ENCODE measurements around the gene DPH5. TPM values are rescaled to one million over a fixed set of nuclear protein-coding genes. Genes with fewer than 3 reads are reported as not detected.

DPH5 gene
- total and polyA plus RNA-seq, 10 of the 15 experiments (the other 5 are each of a cell fraction or from before 2014, with no cell fraction given): 44.1 to 95.7 (median 66.4) TPM

DNA sequence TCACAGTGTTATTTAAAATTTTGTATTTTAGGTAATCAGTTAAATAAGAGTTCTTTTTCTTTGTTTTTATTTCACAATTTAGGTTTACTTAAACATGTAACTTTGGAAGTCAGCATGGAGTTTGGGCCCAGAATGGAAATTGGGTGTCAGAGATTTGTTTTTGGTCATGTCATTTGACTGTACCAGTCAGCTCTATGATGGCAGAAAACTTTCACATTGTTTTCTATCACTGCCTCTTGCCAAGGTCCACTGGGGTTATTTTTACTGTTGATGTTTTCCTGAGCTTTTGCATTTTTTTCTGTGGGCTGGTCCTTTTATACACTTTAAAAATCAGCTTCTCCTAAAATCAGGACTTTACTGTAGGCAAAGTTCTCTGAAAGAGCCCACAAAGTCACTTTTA is 75.2 kb downstream of the DPH5 start:
- H3K79me2 ChIP-seq (ENCODE audit: control insufficient read depth, insufficient read depth, low read length): no peaks in the 10 kb centered on the region; the same call in 1 of the 2 replicates
- H3K27me3 ChIP-seq (replicated peaks in 1 of 2; ENCODE audit: control insufficient read depth in 2 of 2, insufficient read depth in 2 of 2, low read length in 1 of 2): no peaks in the 10 kb centered on the region
- CTCF ChIA-PET: interaction anchor here (1.4 kb wide), 1 partner anchor 29 kb away, joined by 3 read pairs; no protein-coding TSS in a partner anchor
- H3K4me3 ChIP-seq: no peak overlapping the region
- FAIRE-seq: no peak
- no peak overlapping the region for H3K9ac ChIP-seq (ENCODE audit: control insufficient read depth, insufficient read depth, low read length)
- no peaks in the 10 kb centered on the region for H4K20me1 ChIP-seq (ENCODE audit: control insufficient read depth, insufficient read depth)
- H3K36me3 ChIP-seq (ENCODE audit: control insufficient read depth in 2 of 2, insufficient read depth in 2 of 2, low read length in 1 of 2): peaks cover 3 to 16% of the 10 kb centered on the region in 2 experiments; a peak in 3 of 4 replicates
- DNase-seq (ENCODE audit: low read depth, low spot score): no peak
- no peak overlapping the region for H3K4me2 ChIP-seq (ENCODE audit: control insufficient read depth, insufficient read depth)
- SMC1A ChIA-PET (ENCODE audit: uncharacterized antibody, unreplicated experiment): interaction anchor here (0.9 to 1.2 kb wide), 3 partner anchors 9 to 72 kb away, joined by 3 read pairs; no protein-coding TSS in a partner anchor
- POLR2A ChIA-PET: no interaction called here
- ATAC-seq: no peak
- peaks cover 4% of the 10 kb centered on the region; the same call in 2 of the 3 replicates for H3K9me3 ChIP-seq (replicated peaks; ENCODE audit: control insufficient read depth, insufficient read depth, low read length)
- no TSS peak for BruUV-seq (replicated peaks)
- in situ Hi-C loops (cut with MboI): no loop called here
- H2AFZ ChIP-seq (ENCODE audit: control insufficient read depth, low read depth, low read length): no peak overlapping the region
- H3K4me1 ChIP-seq (ENCODE audit: control insufficient read depth, insufficient read depth, low read length): peaks cover 10% of the 10 kb centered on the region
- intact Hi-C loops (cut with micrococcal nuclease; ENCODE audit: unreplicated experiment): no loop called here
- H3K27ac ChIP-seq (ENCODE audit: control insufficient read depth, insufficient read depth): no peak overlapping the region
- RAD21 ChIA-PET (ENCODE audit: unreplicated experiment): no interaction called here
- no peak for TF ChIP-seq TCF3 (IDR thresholded peaks at IDR 0.05; ENCODE audit: borderline replicate concordance, insufficient read depth, low read depth, low read length)
- TF ChIP-seq, protein P1, sequence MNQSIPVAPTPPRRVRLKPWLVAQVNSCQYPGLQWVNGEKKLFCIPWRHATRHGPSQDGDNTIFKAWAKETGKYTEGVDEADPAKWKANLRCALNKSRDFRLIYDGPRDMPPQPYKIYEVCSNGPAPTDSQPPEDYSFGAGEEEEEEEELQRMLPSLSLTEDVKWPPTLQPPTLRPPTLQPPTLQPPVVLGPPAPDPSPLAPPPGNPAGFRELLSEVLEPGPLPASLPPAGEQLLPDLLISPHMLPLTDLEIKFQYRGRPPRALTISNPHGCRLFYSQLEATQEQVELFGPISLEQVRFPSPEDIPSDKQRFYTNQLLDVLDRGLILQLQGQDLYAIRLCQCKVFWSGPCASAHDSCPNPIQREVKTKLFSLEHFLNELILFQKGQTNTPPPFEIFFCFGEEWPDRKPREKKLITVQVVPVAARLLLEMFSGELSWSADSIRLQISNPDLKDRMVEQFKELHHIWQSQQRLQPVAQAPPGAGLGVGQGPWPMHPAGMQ (IDR thresholded peaks at IDR 0.05; ENCODE audit: borderline replicate concordance): no peak
- TF ChIP-seq ZBTB40 (IDR thresholded peaks at IDR 0.05; ENCODE audit: borderline replicate concordance): no peak
- TF ChIP-seq, protein P2, sequence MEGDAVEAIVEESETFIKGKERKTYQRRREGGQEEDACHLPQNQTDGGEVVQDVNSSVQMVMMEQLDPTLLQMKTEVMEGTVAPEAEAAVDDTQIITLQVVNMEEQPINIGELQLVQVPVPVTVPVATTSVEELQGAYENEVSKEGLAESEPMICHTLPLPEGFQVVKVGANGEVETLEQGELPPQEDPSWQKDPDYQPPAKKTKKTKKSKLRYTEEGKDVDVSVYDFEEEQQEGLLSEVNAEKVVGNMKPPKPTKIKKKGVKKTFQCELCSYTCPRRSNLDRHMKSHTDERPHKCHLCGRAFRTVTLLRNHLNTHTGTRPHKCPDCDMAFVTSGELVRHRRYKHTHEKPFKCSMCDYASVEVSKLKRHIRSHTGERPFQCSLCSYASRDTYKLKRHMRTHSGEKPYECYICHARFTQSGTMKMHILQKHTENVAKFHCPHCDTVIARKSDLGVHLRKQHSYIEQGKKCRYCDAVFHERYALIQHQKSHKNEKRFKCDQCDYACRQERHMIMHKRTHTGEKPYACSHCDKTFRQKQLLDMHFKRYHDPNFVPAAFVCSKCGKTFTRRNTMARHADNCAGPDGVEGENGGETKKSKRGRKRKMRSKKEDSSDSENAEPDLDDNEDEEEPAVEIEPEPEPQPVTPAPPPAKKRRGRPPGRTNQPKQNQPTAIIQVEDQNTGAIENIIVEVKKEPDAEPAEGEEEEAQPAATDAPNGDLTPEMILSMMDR (IDR thresholded peaks at IDR 0.05 in 2 of 3, conservative IDR thresholded peaks at IDR 0.05 in 1 of 3; ENCODE audit: control insufficient read depth in 2 of 3, extremely low read depth in 1 of 3, insufficient read depth in 1 of 3, low read depth in 3 of 3, low read length in 3 of 3): no peak
- TF ChIP-seq IRF4 (IDR thresholded peaks at IDR 0.05; ENCODE audit: low read depth, low read length): no peak
- TF ChIP-seq ZNF622 (IDR thresholded peaks at IDR 0.05): no peak
- no peak for TF ChIP-seq IKZF1 (conservative IDR thresholded peaks at IDR 0.05)
- TF ChIP-seq EGR1 (IDR thresholded peaks at IDR 0.05; ENCODE audit: borderline replicate concordance in 1 of 2, low read depth in 2 of 2, low read length in 2 of 2): no peak
- no peak for TF ChIP-seq ZNF24 (IDR thresholded peaks at IDR 0.05)
- TF ChIP-seq RELA (IDR thresholded peaks at IDR 0.05; ENCODE audit: borderline replicate concordance, partially characterized antibody): no peak
- no peak for TF ChIP-seq TARDBP (IDR thresholded peaks at IDR 0.05; ENCODE audit: borderline replicate concordance)
- TF ChIP-seq ZNF274 (IDR thresholded peaks at IDR 0.05; ENCODE audit: insufficient read depth, insufficient read length): no peak
- no peak for TF ChIP-seq BCLAF1 (IDR thresholded peaks at IDR 0.05)

Measured in GM12878 (cell line).